ENCODE results near the gene PPARG. TPM values are rescaled to one million over a fixed set of nuclear protein-coding genes. Genes with fewer than 3 reads are reported as not detected.

The PPARG gene
- total and polyA plus RNA-seq, 2 of the 8 experiments (the other 6 are each of a cell fraction or from before 2014, with no cell fraction given), result 0.06 TPM; not detected in 1

- Histone ChIP-seq H4K8ac (ENCODE audit: extremely low read depth, insufficient read depth, low read length) (no peak overlapping the region), H2BK5ac (ENCODE audit: low read depth, low read length) (no peak overlapping the region), H3K27me3 (replicated peaks in 1 of 4; ENCODE audit: control insufficient read depth in 3 of 4, extremely low read depth in 1 of 4, insufficient read depth in 3 of 4, low read length in 3 of 4) (0 out of 7 replicates have a peak, but pooled peaks cover 0 to 3% (median 0%) of the 10 kb centered on the region in 4 experiments), H4K20me1 (replicated peaks in 1 of 2; ENCODE audit: control insufficient read depth in 1 of 2, insufficient read depth in 2 of 2, low read length in 2 of 2) (no peaks in the 10 kb centered on the region), H2BK15ac (ENCODE audit: low read length) (no peak overlapping the region), H3K79me2 (ENCODE audit: control insufficient read depth in 1 of 2, insufficient read depth in 2 of 2, low read length in 2 of 2) (no peaks in the 10 kb centered on the region), H3K14ac (ENCODE audit: insufficient read length) (no peak overlapping the region), H4K5ac (ENCODE audit: insufficient read length, low read depth, low read length) (no peak overlapping the region), H2BK120ac (replicated peaks; ENCODE audit: low read depth, low read length) (no peak overlapping the region), H3K4me3 (ENCODE audit: extremely low read depth in 1 of 4, insufficient read depth in 2 of 4, low read depth in 3 of 4, low read length in 4 of 4) (no peak overlapping the region), H3K23me2 (ENCODE audit: low read depth, low read length) (no peaks in the 10 kb centered on the region), H4K91ac (replicated peaks; ENCODE audit: insufficient read length, low read length) (no peak overlapping the region), H3K18ac (ENCODE audit: extremely low read depth, low read length) (no peak overlapping the region), H3K4ac (replicated peaks; ENCODE audit: insufficient read length, low read depth, low read length) (no peak overlapping the region), H3K36me3 (ENCODE audit: control insufficient read depth in 2 of 4, insufficient read depth in 4 of 4, low read length in 3 of 4) (no peaks in the 10 kb centered on the region), H3K9ac (replicated peaks in 1 of 4; ENCODE audit: extremely low read depth in 1 of 4, low read depth in 3 of 4, low read length in 3 of 4) (no peak overlapping the region), H3K56ac (replicated peaks; ENCODE audit: insufficient read length, low read depth, low read length) (no peak overlapping the region), H3K4me1 (replicated peaks in 1 of 4; ENCODE audit: control insufficient read depth in 3 of 4, insufficient read depth in 4 of 4, low read length in 3 of 4) (no peaks in the 10 kb centered on the region), H3K4me2 (ENCODE audit: insufficient read depth in 1 of 2, low read depth in 2 of 2, low read length in 2 of 2) (no peak overlapping the region), H3K79me1 (ENCODE audit: low read depth, low read length) (no peaks in the 10 kb centered on the region), H2BK12ac (ENCODE audit: low read depth, low read length) (no peak overlapping the region), H3K27ac (ENCODE audit: low read depth, low read length) (no peak overlapping the region), H2AK5ac (ENCODE audit: low read depth, low read length) (no peak overlapping the region), H3K23ac (ENCODE audit: insufficient read length) (no peak overlapping the region), H2BK20ac (ENCODE audit: low read length) (no peak overlapping the region), H2AFZ (ENCODE audit: low read length) (no peak overlapping the region), H3K9me3 (ENCODE audit: insufficient read depth in 2 of 2, low read depth in 1 of 2, low read length in 1 of 2) (no peaks in the 10 kb centered on the region)
- ChIA-PET CTCF (ENCODE audit: partially characterized antibody) (no interaction called here), POLR2A (ENCODE audit: partially characterized antibody) (no interaction called here)
- DNase-seq (ENCODE audit: low read depth in 1 of 2, low spot score in 2 of 2), result no peak
- 93% methylated on average over 4 of the region's 4 CpGs; no CpG with 5 or more reads in 1 of the 2 experiments for WGBS, 2 experiments (ENCODE audit: extremely low coverage in 1 of 2, insufficient coverage in 1 of 2, insufficient read length in 1 of 2, insufficient replicate concordance in 2 of 2, low coverage in 1 of 2, low lambda C conversion rate in 2 of 2, missing lambda C conversion rate in 1 of 2)
- TF ChIP-seq GABPA (IDR thresholded peaks at IDR 0.05; ENCODE audit: borderline replicate concordance, insufficient read depth, low read length) (no peak), SUZ12 (IDR thresholded peaks at IDR 0.05; ENCODE audit: low read length) (no peak), SP1 (IDR thresholded peaks at IDR 0.05; ENCODE audit: low read depth, low read length) (no peak), MAX (IDR thresholded peaks at IDR 0.05) (no peak), MAFK (IDR thresholded peaks at IDR 0.05; ENCODE audit: low read depth, low read length) (no peak), KDM1A (IDR thresholded peaks at IDR 0.05; ENCODE audit: borderline replicate concordance, low read length) (no peak)
- no peak for FAIRE-seq
These were observed 7.6 kb downstream of the PPARG start for GRCh38 chr3:12296511-12296910.
